Caco-2 (cell line): ENCODE data around the gene IFIT5. TPM values are rescaled to one million over a fixed set of nuclear protein-coding genes. Genes with fewer than 3 reads are reported as not detected.

Source experiments
- Bru-seq: library from RNA; stranded (reverse); fragments of 400-500 nt; gene quantifications from one replicate; lab custom pipeline; 2021; lab: Mats Ljungman, UMichigan
- BruChase-seq, 2 experiments: library from RNA; stranded (reverse); fragments of 400-500 nt; gene quantifications; one replicate each; lab custom pipeline; 2021; lab: Mats Ljungman, UMichigan
- BruUV-seq: library from RNA; stranded (reverse); fragments of 400-500 nt; replicated peaks from 2 replicates; lab custom pipeline; 2021; lab: Mats Ljungman, UMichigan
- CTCF ChIA-PET: fragments of 300-600 bp; sonication (Branson Sonifier 250); formaldehyde crosslinking; loops from one replicate; lab custom pipeline; 2022; ENCODE audit warnings: antibody characterized with exemption; lab: Charles Lee
- POLR2A ChIA-PET: fragments of 300-600 bp; sonication (Branson Sonifier 250); formaldehyde crosslinking; loops from one replicate; lab custom pipeline; 2022; ENCODE audit warnings: antibody characterized with exemption; lab: Charles Lee
- DNase-seq, 2 experiments: peaks; one replicate each; pipeline versions ENCODE4 v3.0.0 to v3.0.0-alpha.2; 2020 to 2022
- H3K27me3 ChIP-seq: replicated peaks from 2 replicates; pipeline ENCODE4 v1.6.0; 2011; ENCODE audit warnings: low read length; ENCODE audit not compliant: control insufficient read depth, insufficient read depth
- H3K36me3 ChIP-seq: 2 replicates; pipeline ENCODE4 v1.5.1; 2011; ENCODE audit warnings: low read length; ENCODE audit not compliant: control insufficient read depth, insufficient read depth
- H3K4me1 ChIP-seq: fragments of 250-450 bp; sonication (Bioruptor Pico); 2 replicates; pipeline ENCODE4 v1.5.1; 2020; ENCODE audit warnings: mild to moderate bottlenecking
- H3K4me3 ChIP-seq: 2 replicates; pipeline ENCODE4 v1.5.1; 2011; ENCODE audit warnings: low read depth, mild to moderate bottlenecking, control low read depth, low read length
- H3K9me3 ChIP-seq: fragments of 250-450 bp; sonication (Bioruptor Pico); 2 replicates; pipeline ENCODE4 v1.5.1; 2020; ENCODE audit warnings: mild to moderate bottlenecking, moderate library complexity
- H3K27ac Mint-ChIP-seq: one replicate; pipeline ENCODE4 v1.8.0; 2022; ENCODE audit warnings: mixed read lengths; ENCODE audit not compliant: unreplicated experiment
- H3K27me3 Mint-ChIP-seq: one replicate; pipeline ENCODE4 v1.8.0; 2022; ENCODE audit warnings: mixed read lengths; ENCODE audit not compliant: insufficient read depth, unreplicated experiment
- H3K36me3 Mint-ChIP-seq: one replicate; pipeline ENCODE4 v1.8.0; 2022; ENCODE audit warnings: mild to moderate bottlenecking, mixed read lengths; ENCODE audit not compliant: insufficient read depth, unreplicated experiment
- H3K4me1 Mint-ChIP-seq: one replicate; pipeline ENCODE4 v1.8.0; 2022; ENCODE audit warnings: low read depth, mixed read lengths; ENCODE audit not compliant: unreplicated experiment
- H3K4me3 Mint-ChIP-seq: one replicate; pipeline ENCODE4 v1.8.0; 2022; ENCODE audit warnings: mild to moderate bottlenecking, moderate library complexity, mixed read lengths; ENCODE audit not compliant: unreplicated experiment
- H3K9me3 Mint-ChIP-seq: one replicate; pipeline ENCODE4 v1.8.0; 2022; ENCODE audit warnings: mixed read lengths; ENCODE audit not compliant: unreplicated experiment
- intact Hi-C: fragments of 100-400 bp; cut with micrococcal nuclease; formaldehyde crosslinking; loops from one replicate; pipeline ENCODE4 v1.10.0; 2022; ENCODE audit not compliant: unreplicated experiment
- long read RNA-seq: library from polyadenylated mRNA; stranded (forward); transcript quantifications from one replicate; pipeline ENCODE4 v2.0.0, GENCODE V29; 2022
- total RNA-seq: library from RNA; stranded (reverse); gene quantifications from 2 replicates; pipeline ENCODE4 v1.2.3, GENCODE V29; 2022
- TF ChIP-seq, protein P1 (sequence below), 2 experiments: fragments of 200-600 bp in 1 of 2; IDR thresholded peaks; 1 replicate in 1 of 2; 2 replicates in 1 of 2; pipeline versions ENCODE4 v1.5.1 to v1.8.0; 2011 to 2022; ENCODE audit warnings: antibody characterized with exemption in 1 of 2, control low read depth in 1 of 2, inconsistent platforms in 1 of 2, low read depth in 1 of 2, low read length in 1 of 2, mild to moderate bottlenecking in 1 of 2, moderate library complexity in 1 of 2; ENCODE audit not compliant: insufficient read depth in 1 of 2, severe bottlenecking in 1 of 2, unreplicated experiment in 1 of 2

Gene IFIT5, protein sequence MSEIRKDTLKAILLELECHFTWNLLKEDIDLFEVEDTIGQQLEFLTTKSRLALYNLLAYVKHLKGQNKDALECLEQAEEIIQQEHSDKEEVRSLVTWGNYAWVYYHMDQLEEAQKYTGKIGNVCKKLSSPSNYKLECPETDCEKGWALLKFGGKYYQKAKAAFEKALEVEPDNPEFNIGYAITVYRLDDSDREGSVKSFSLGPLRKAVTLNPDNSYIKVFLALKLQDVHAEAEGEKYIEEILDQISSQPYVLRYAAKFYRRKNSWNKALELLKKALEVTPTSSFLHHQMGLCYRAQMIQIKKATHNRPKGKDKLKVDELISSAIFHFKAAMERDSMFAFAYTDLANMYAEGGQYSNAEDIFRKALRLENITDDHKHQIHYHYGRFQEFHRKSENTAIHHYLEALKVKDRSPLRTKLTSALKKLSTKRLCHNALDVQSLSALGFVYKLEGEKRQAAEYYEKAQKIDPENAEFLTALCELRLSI
- total RNA-seq (2.3 and 2.4 TPM in 2 replicates), Bru-seq, nascent RNA (percentile 67 among the genes with signal in this experiment), BruChase-seq, experiment 1, labeled RNA remaining after a 2-hour chase (percentile 76 among the genes with signal in this experiment), BruChase-seq, experiment 2, labeled RNA remaining after a 6-hour chase (percentile 39 among the genes with signal in this experiment)
- long read RNA-seq, full-length matches to known transcripts: 13 of 14 reads
- long read RNA-seq, partial matches to known transcripts: 0 of 14 reads
- long read RNA-seq, other reads (novel, unspliced or antisense): 1 of 14 reads

DNA sequence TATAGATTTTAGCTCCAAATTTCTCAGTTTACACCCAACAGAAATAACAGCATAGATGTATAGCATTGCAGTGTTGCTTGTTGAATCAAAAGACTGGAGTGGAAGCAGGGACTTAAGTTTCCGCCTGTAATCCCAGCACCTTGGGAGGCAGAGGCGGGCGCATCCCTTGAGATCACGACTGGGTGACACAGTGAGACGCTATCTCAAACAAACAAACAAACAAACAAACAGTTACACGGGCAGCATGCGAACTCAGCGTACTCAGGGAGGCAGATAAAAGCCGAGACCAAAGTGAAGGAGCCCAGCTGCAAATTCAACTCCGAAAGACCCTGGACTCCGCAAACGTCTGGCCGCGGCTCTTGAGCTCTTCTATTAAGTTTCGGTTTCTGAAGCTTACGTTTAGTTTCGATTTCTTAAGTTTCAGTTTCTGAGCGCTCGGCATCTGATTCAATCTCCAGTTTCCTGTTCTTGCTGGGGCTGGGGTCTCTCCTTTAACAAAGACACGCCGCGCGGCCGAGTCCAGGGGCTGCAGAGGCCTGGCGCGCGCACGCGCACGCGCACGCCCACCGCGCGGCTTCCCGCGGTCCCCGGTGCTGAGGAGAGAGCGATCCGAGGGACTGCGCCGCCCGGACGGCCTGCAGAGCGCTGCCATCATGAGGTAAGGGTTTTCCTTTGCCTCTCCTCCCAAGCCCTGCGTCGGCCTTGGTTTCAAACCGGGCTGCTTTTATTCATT is at the start of gene IFIT5:
Gene IFIT5, plus strand, starts transcription at position 423 of the 733 bp plus-strand sequence. Its CDS starts 231 bp downstream, at position 654.
- Histone ChIP-seq H3K9me3 (no peaks in the 10 kb centered on the region), H3K27me3 (no peaks in the 10 kb centered on the region), H3K36me3 (no peaks in the 10 kb centered on the region), H3K4me1 (peaks cover 4% of the 10 kb centered on the region; the same call in 1 of the 2 replicates), H3K4me3 (peak within 1 kb of the TSS; percentile 53)
- Mint-ChIP-seq H3K27ac (peak within 1 kb of the TSS; percentile 26), H3K36me3 (no peaks in the 10 kb centered on the region), H3K9me3 (no peaks in the 10 kb centered on the region), H3K27me3 (no peaks in the 10 kb centered on the region), H3K4me1 (no peaks in the 10 kb centered on the region), H3K4me3 (peak within 1 kb of the TSS; percentile 77)
- ChIA-PET CTCF (interaction anchor here (1.0 kb wide), 1 partner anchor 10 kb away, joined by 4 read pairs; no protein-coding TSS in a partner anchor), POLR2A (interaction anchor here (0.6 to 0.7 kb wide), 2 partner anchors 139 to 314 kb away, joined by 3 read pairs; no protein-coding TSS in a partner anchor)
- DNase-seq: peak; percentile 44 to 68
- intact Hi-C loops: loop anchor here (1.0 kb wide), 1 partner anchor 21 kb away; no protein-coding TSS in a partner anchor
- BruUV-seq: TSS peak; percentile 94
- TF ChIP-seq, protein P1, sequence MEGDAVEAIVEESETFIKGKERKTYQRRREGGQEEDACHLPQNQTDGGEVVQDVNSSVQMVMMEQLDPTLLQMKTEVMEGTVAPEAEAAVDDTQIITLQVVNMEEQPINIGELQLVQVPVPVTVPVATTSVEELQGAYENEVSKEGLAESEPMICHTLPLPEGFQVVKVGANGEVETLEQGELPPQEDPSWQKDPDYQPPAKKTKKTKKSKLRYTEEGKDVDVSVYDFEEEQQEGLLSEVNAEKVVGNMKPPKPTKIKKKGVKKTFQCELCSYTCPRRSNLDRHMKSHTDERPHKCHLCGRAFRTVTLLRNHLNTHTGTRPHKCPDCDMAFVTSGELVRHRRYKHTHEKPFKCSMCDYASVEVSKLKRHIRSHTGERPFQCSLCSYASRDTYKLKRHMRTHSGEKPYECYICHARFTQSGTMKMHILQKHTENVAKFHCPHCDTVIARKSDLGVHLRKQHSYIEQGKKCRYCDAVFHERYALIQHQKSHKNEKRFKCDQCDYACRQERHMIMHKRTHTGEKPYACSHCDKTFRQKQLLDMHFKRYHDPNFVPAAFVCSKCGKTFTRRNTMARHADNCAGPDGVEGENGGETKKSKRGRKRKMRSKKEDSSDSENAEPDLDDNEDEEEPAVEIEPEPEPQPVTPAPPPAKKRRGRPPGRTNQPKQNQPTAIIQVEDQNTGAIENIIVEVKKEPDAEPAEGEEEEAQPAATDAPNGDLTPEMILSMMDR (IDR thresholded peaks at IDR 0.05; ENCODE audit: insufficient read depth in 1 of 2, low read depth in 1 of 2, low read length in 1 of 2, severe bottlenecking in 1 of 2, unreplicated experiment in 1 of 2): no peak

DNA sequence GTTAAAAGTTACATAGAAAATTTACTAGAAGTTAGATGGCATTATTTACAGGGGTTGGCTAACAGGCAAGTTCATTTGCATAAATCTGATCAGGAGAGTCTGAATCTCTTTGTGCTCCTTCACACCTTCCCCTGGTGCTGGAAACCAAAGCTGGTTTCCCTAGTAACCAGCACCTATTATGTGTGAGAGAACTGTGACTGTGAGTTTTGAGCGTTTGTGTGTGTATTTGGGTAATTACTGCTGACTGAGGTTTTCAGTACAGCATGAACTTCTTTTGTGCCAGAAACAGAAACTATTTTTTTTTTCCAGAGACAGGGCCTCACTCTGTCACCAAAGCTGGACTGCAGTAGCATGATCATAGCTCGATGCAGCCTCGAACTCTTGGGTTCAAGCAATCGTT is 46.8 kb upstream of the IFIT5 start:
- intact Hi-C loops: no loop called here
- POLR2A ChIA-PET: no interaction called here
- Histone ChIP-seq H3K9me3 (no peaks in the 10 kb centered on the region), H3K27me3 (no peaks in the 10 kb centered on the region), H3K36me3 (no peaks in the 10 kb centered on the region), H3K4me1 (peaks cover 7% of the 10 kb centered on the region; the same call in 1 of the 2 replicates), H3K4me3 (no peak overlapping the region)
- H3K27ac Mint-ChIP-seq: no peak overlapping the region
- no peak overlapping the region for H3K4me3 Mint-ChIP-seq
- DNase-seq: no peak
- BruUV-seq: no TSS peak
- no peaks in the 10 kb centered on the region for H3K36me3 Mint-ChIP-seq
- TF ChIP-seq, protein P1 (IDR thresholded peaks at IDR 0.05; ENCODE audit: insufficient read depth in 1 of 2, low read depth in 1 of 2, low read length in 1 of 2, severe bottlenecking in 1 of 2, unreplicated experiment in 1 of 2): no peak
- no peaks in the 10 kb centered on the region for H3K27me3 Mint-ChIP-seq
- H3K9me3 Mint-ChIP-seq: no peaks in the 10 kb centered on the region
- CTCF ChIA-PET: interaction anchor here (0.5 kb wide), 1 partner anchor 16 kb away, joined by 3 read pairs; no protein-coding TSS in a partner anchor
- peaks cover 11% of the 10 kb centered on the region for H3K4me1 Mint-ChIP-seq
